HG02943 (cell line): ENCODE data around the gene ZNF155.
"Not testable (repeated sequence)": the region's sequence is repeated elsewhere in the genome, so short reads cannot be mapped to it uniquely, and the experiment has no call there.

Experiments used
- ATAC-seq: cut with Tn5 transposase; IDR thresholded peaks from one replicate; pipeline ENCODE4 v1.9.1; 2021; ENCODE audit warnings: mild to moderate bottlenecking, low read depth, moderate library complexity; ENCODE audit not compliant: unreplicated experiment

Gene ZNF155

GRCh38 chr19:43983912-43984686, at the start of gene ZNF155:
Gene ZNF155, plus strand, starts transcription at chr19:43984188. Its CDS starts 4,356 bp downstream, at chr19:43988544.
- peak; percentile 86 for ATAC-seq

GRCh38 chr19:43934985-43935708, 48.8 kb upstream of the ZNF155 start, which contains the start of gene ZNF45:
Gene ZNF45, minus strand, starts transcription at chr19:43935282. Its CDS starts 13,097 bp downstream, at chr19:43922185.
- ATAC-seq = peak; percentile 80

GRCh38 chr19:43936188-43936587, 47.8 kb upstream of the ZNF155 start:
- no peak for ATAC-seq

- ATAC-seq = no peak
These were observed 44.3 kb upstream of the ZNF155 start for GRCh38 chr19:43939557-43940260.

- ATAC-seq = no peak
These were observed 43.3 kb upstream of the ZNF155 start for GRCh38 chr19:43940719-43941118.

- no peak for ATAC-seq
These were observed 42.8 kb upstream of the ZNF155 start for GRCh38 chr19:43941209-43941608.

GRCh38 chr19:43947412-43947811, 36.6 kb upstream of the ZNF155 start:
- ATAC-seq = not testable (repeated sequence)

GRCh38 chr19:43949803-43950202, 34.2 kb upstream of the ZNF155 start:
- not testable (repeated sequence) for ATAC-seq

- ATAC-seq = peak; percentile 89
These were observed 32.9 kb upstream of the ZNF155 start, which contains the start of gene ZNF221 for GRCh38 chr19:43950834-43951645. Gene ZNF221, plus strand, starts transcription at chr19:43951228. Its CDS starts 11,499 bp downstream, at chr19:43962727.

- no peak for ATAC-seq
These were observed 27.2 kb upstream of the ZNF155 start for GRCh38 chr19:43956827-43957226.

GRCh38 chr19:43957891-43958290, 26.1 kb upstream of the ZNF155 start:
- no peak for ATAC-seq

GRCh38 chr19:43960411-43960810, 23.6 kb upstream of the ZNF155 start:
- no peak for ATAC-seq

- ATAC-seq = no peak
These were observed 17.8 kb upstream of the ZNF155 start for GRCh38 chr19:43966079-43966694.

GRCh38 chr19:43976732-43977131, 7.3 kb upstream of the ZNF155 start:
- ATAC-seq = no peak

GRCh38 chr19:43983544-43983911, 460 bp upstream of the ZNF155 start:
- no peak for ATAC-seq

- no peak for ATAC-seq
These were observed 656 bp downstream of the ZNF155 start for GRCh38 chr19:43984687-43985000.

GRCh38 chr19:43997631-43998290, 13.8 kb downstream of the ZNF155 start:
- no peak for ATAC-seq

- ATAC-seq = no peak
These were observed 18.2 kb downstream of the ZNF155 start for GRCh38 chr19:44002212-44002565.
